ENCODE measurements around the gene RHOA. TPM values are rescaled to one million over a fixed set of nuclear protein-coding genes. Genes with fewer than 3 reads are reported as not detected.
"Not testable (repeated sequence)": the region's sequence is repeated elsewhere in the genome, so short reads cannot be mapped to it uniquely, and the experiment has no call there.

Gene RHOA
- total RNA-seq, 2 donors from 2014 or later: 524 to 630 TPM

GRCh38 chr3:49352281-49352680 lies 59.5 kb downstream of the RHOA start:
- H3K4me1 ChIP-seq (ENCODE audit: control insufficient read depth in 1 of 2, low read depth in 2 of 2): peaks cover 3 to 33% of the 10 kb centered on the region in 2 donors
- no peak overlapping the region for H3K4me3 ChIP-seq
- H3K27me3 ChIP-seq (replicated peaks; ENCODE audit: insufficient read depth): no peaks in the 10 kb centered on the region
- no peaks in the 10 kb centered on the region for H3K36me3 ChIP-seq
- no peak for ATAC-seq (ENCODE audit: insufficient number of reproducible peaks, low FRiP score, low read depth)
- H3K9me3 ChIP-seq: no peaks in the 10 kb centered on the region
- no peak for DNase-seq (ENCODE audit: low spot score)
- peak overlapping the region; percentile 44 to 50 for H3K27ac ChIP-seq
- no peak for TF ChIP-seq CTCF (IDR thresholded peaks at IDR 0.05)

GRCh38 chr3:49351521-49352011 lies 60.2 kb downstream of the RHOA start:
- peaks cover 7 to 26% of the 10 kb centered on the region in 2 donors for H3K4me1 ChIP-seq (ENCODE audit: control insufficient read depth in 1 of 2, low read depth in 2 of 2)
- H3K27ac ChIP-seq: peak overlapping the region in 1 of 2 donors; percentile 50
- no peak for TF ChIP-seq CTCF (IDR thresholded peaks at IDR 0.05)
- ATAC-seq (ENCODE audit: insufficient number of reproducible peaks, low FRiP score, low read depth) (no peak), DNase-seq (ENCODE audit: low spot score) (no peak)
- H3K4me3 ChIP-seq: no peak overlapping the region
- no peaks in the 10 kb centered on the region for H3K36me3 ChIP-seq
- H3K27me3 ChIP-seq (replicated peaks; ENCODE audit: insufficient read depth): no peaks in the 10 kb centered on the region
- no peaks in the 10 kb centered on the region for H3K9me3 ChIP-seq

- H3K36me3 ChIP-seq: no peaks in the 10 kb centered on the region
- ATAC-seq (ENCODE audit: insufficient number of reproducible peaks, low FRiP score, low read depth): no peak
- no peak for TF ChIP-seq CTCF (IDR thresholded peaks at IDR 0.05)
- H3K4me3 ChIP-seq: no peak overlapping the region
- no peaks in the 10 kb centered on the region for H3K9me3 ChIP-seq
- DNase-seq (ENCODE audit: low spot score): no peak
- no peaks in the 10 kb centered on the region for H3K27me3 ChIP-seq (replicated peaks; ENCODE audit: insufficient read depth)
- no peak overlapping the region for H3K27ac ChIP-seq
- peaks cover 10 to 12% of the 10 kb centered on the region in 2 donors for H3K4me1 ChIP-seq (ENCODE audit: control insufficient read depth in 1 of 2, low read depth in 2 of 2)
Measured at GRCh38 chr3:49349348-49350114, 62.2 kb downstream of the RHOA start.

- ATAC-seq (ENCODE audit: insufficient number of reproducible peaks, low FRiP score, low read depth); H3K27ac ChIP-seq; DNase-seq (ENCODE audit: low spot score); H3K27me3 ChIP-seq (replicated peaks; ENCODE audit: insufficient read depth); H3K4me3 ChIP-seq; H3K36me3 ChIP-seq; H3K9me3 ChIP-seq: not testable (repeated sequence)
- H3K4me1 ChIP-seq (ENCODE audit: control insufficient read depth in 1 of 2, low read depth in 2 of 2): peaks cover 10 to 12% of the 10 kb centered on the region in 2 donors
Measured at GRCh38 chr3:49348361-49348760, 63.4 kb downstream of the RHOA start.

- H3K4me3 ChIP-seq: no peak overlapping the region
- H3K27ac ChIP-seq: peak overlapping the region; percentile 40 to 69
- H3K36me3 ChIP-seq: no peaks in the 10 kb centered on the region
- TF ChIP-seq CTCF (IDR thresholded peaks at IDR 0.05): no peak
- ATAC-seq (ENCODE audit: insufficient number of reproducible peaks, low FRiP score, low read depth): no peak
- no peak for DNase-seq (ENCODE audit: low spot score)
- no peaks in the 10 kb centered on the region for H3K9me3 ChIP-seq
- H3K27me3 ChIP-seq (replicated peaks; ENCODE audit: insufficient read depth): no peaks in the 10 kb centered on the region
- H3K4me1 ChIP-seq (ENCODE audit: control insufficient read depth in 1 of 2, low read depth in 2 of 2): peaks cover 10 to 12% of the 10 kb centered on the region in 2 donors
Measured at GRCh38 chr3:49346797-49347251, 65.0 kb downstream of the RHOA start.

Measured in thoracic aorta (tissue), 2 donors.